HUES64 (cell line): Measurements from ENCODE around the gene GZMM.

Source experiments
- H3K27ac ChIP-seq: 2 replicates; pipeline ENCODE4 v1.7.0; 2013; ENCODE audit warnings: low read depth, low read length, inconsistent platforms
- H3K27me3 ChIP-seq: 2 replicates; pipeline ENCODE4 v1.6.1; 2013; ENCODE audit warnings: mild to moderate bottlenecking, low read length; ENCODE audit not compliant: insufficient read depth
- H3K36me3 ChIP-seq: 2 replicates; pipeline ENCODE4 v1.6.1; 2013; ENCODE audit warnings: mild to moderate bottlenecking, low read length; ENCODE audit not compliant: insufficient read depth
- H3K4me1 ChIP-seq: 2 replicates; pipeline ENCODE4 v1.6.1; 2013; ENCODE audit warnings: mild to moderate bottlenecking, low read length, moderate library complexity; ENCODE audit not compliant: insufficient read depth
- H3K4me3 ChIP-seq: 2 replicates; pipeline ENCODE4 v1.5.1; 2013; ENCODE audit warnings: mild to moderate bottlenecking, low read length, moderate library complexity
- H3K9ac ChIP-seq: 2 replicates; pipeline ENCODE4 v1.6.1; 2013; ENCODE audit warnings: mild to moderate bottlenecking, low read depth, low read length
- H3K9me3 ChIP-seq: 2 replicates; pipeline ENCODE4 v1.6.1; 2013; ENCODE audit warnings: low read depth, low read length; ENCODE audit not compliant: insufficient read depth
- WGBS: fragments of 150-250, 120-280 bp; methylation state at CpG from one replicate; pipeline ENCODE4 v1.1.7; 2013; ENCODE audit warnings: missing lambda C conversion rate; 5-methylcytosine and 5-hydroxymethylcytosine counted together

The GZMM gene

DNA sequence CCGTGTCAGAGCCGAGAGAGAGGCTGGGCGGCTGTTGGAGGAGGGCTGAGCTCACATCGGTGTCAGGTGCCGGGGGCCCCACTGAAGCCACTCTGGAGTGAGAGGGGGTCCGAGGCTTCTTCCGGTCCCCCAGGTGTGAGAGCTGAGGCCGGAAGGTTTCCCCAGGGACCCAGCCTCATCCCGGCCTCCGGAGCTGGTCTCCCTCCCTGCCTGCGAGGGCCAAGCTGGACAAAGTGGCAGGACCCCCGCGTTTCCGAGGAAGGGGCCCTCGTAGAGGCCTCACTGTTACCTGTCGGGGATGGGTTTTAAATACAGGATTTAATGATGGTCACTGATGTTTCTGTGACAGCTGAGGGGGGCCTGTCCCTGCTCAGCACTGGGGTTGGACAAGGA, 52.4 kb downstream of the GZMM start:
- Histone ChIP-seq H3K27ac (no peak overlapping the region), H3K27me3 (peaks cover 26% of the 10 kb centered on the region), H3K9me3 (no peaks in the 10 kb centered on the region), H3K9ac (no peak overlapping the region), H3K4me3 (no peak overlapping the region), H3K4me1 (no peaks in the 10 kb centered on the region), H3K36me3 (no peaks in the 10 kb centered on the region)
- WGBS = 92% methylated on average over 16 of the region's 16 CpGs

DNA sequence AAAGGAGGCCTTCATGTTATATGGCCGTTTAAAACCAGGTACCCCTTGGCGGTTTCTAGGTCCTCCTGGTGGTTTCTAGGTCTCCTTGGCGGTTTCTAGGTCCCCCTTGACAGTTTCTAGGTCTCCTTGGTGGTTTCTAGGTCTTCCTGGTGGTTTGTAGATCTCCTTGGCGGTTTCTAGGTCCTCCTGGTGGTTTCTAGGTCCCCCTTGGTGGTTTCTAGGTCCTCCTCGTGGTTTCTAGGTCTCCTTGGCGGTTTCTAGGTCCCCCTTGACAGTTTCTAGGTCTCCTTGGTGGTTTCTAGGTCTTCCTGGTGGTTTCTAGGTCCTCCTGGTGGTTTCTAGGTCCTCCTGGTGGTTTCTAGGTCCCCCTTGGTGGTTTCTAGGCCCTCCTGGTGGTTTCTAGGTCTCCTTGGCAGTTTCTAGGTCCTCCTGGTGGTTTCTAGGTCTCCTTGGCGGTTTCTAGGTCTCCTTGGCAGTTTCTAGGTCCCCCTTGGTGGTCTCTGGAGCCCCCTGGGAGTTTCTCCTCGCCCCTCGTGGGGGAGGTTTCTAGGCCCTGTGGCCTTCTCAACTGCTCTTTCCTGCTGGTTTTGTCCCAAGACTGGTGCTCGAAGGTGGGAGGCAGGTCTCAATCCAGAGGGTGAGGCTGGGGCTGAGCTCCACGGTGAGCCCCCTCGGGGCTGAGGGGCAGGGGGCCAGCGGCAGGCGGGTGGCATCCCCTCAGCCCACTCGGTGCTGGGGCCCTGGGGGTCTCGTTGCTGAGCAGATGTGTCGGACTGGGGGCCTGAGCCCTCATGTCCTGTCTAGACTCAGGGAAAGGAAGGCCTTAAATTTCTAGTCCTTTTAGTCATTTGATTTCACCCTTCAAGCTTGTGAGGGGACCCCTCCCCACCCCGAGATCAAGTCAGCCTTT, 53.8 kb downstream of the GZMM start:
- H3K27ac ChIP-seq = no peak overlapping the region
- WGBS = 88% methylated on average over 18 of the region's 18 CpGs
- no peaks in the 10 kb centered on the region for H3K9me3 ChIP-seq
- no peak overlapping the region for H3K4me3 ChIP-seq
- no peaks in the 10 kb centered on the region for H3K36me3 ChIP-seq
- H3K27me3 ChIP-seq = peaks cover 13% of the 10 kb centered on the region
- H3K4me1 ChIP-seq = no peaks in the 10 kb centered on the region
- H3K9ac ChIP-seq = no peak overlapping the region
